ENCODE results near the gene ACTR3C.
"Not testable (repeated sequence)": the region's sequence is repeated elsewhere in the genome, so short reads cannot be mapped to it uniquely, and the experiment has no call there.

The ACTR3C gene

GRCh38 chr7:150312649-150313366, 10.5 kb downstream of the ACTR3C start:
- not testable (repeated sequence) for DNase-seq

- DNase-seq = no peak
Measured at GRCh38 chr7:150311711-150312110, 11.6 kb downstream of the ACTR3C start.

DNA sequence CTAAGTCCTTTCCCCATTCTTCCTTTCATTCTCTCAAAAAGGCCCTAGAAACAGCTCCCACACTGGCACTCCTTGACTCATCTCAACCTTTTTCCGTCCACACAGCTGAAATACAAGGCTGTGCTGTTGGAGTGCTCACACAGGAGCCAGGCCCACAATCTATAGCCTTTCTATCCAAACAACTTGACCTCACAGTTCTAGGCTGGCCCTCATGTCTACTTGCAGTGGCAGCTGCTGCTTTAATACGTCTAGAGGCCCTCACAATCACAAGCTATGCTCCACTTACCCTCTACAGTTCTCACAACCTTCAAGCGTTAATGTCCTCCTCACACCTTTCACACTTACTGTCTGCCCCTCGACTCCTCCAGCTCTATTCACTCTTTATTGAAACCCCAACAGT, 12.2 kb downstream of the ACTR3C start:
- DNase-seq = no peak

GRCh38 chr7:150308575-150308974, 14.8 kb downstream of the ACTR3C start:
- no peak for DNase-seq

DNA sequence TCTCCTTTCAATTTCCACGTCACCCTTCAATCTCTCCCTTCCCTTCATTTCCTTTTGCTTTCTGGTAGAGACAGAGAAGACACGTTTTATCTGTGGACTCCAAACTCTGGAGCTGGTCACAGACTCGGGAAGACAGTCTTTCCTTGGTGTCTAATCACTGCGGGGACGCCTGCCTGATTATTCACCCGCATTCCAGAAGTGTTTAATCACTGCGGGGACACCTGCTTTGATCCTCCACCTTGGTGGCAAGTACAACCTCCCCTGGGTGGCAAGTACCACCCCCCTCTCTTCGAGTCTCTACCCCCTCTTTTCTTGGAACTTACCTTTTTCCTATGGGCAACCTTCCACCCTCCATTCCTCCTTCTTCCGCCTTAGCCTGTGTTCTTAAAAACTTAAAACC, 15.4 kb downstream of the ACTR3C start:
- DNase-seq = no peak

GRCh38 chr7:150307129-150307528, 16.2 kb downstream of the ACTR3C start:
- no peak for DNase-seq

- not testable (repeated sequence) for DNase-seq
Measured at GRCh38 chr7:150306377-150306776, 17.0 kb downstream of the ACTR3C start.

DNA sequence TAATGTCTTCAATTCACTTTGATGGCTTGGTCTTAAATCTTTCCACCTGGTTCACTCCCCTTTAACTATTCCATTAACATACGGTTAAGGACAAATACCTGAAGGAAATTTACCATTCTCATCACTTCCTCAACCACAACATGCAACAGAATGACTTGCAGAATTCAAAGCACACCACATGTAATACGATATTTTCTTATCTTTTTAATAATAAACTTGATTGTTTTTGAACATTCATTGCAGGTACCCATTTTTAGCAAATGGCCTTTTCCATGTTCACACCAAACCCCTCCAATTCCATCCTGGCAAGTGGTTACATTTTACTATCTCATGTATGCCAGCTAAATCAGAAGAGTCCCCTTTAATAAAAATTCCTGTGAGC, 17.5 kb downstream of the ACTR3C start:
- DNase-seq = not testable (repeated sequence)

GRCh38 chr7:150305259-150305902, 18.0 kb downstream of the ACTR3C start:
- DNase-seq = not testable (repeated sequence)

- DNase-seq = not testable (repeated sequence)
Measured at GRCh38 chr7:150304499-150305258, 18.7 kb downstream of the ACTR3C start.

- not testable (repeated sequence) for DNase-seq
Measured at GRCh38 chr7:150302908-150303310, 20.4 kb downstream of the ACTR3C start.

DNA sequence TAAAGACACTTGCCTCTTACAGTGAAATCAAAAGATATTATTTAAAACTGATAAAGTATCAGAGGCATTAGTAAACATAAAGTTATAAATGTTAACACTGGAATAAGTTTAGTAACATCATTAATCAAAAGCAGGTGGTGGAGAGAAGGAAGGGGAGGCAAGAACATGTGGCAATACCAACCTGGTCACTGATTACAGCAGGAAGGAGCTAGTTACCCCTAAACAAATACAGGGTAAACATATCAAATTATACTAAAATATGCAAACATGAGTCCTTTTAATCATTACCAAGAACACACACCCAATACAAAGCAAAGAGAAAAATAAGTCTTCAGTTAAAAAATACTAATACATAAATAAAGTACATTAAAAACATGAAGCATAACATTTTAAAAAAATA, 25.4 kb downstream of the ACTR3C start:
- DNase-seq = not testable (repeated sequence)

- DNase-seq = not testable (repeated sequence)
Measured at GRCh38 chr7:150296802-150297201, 26.5 kb downstream of the ACTR3C start.

DNA sequence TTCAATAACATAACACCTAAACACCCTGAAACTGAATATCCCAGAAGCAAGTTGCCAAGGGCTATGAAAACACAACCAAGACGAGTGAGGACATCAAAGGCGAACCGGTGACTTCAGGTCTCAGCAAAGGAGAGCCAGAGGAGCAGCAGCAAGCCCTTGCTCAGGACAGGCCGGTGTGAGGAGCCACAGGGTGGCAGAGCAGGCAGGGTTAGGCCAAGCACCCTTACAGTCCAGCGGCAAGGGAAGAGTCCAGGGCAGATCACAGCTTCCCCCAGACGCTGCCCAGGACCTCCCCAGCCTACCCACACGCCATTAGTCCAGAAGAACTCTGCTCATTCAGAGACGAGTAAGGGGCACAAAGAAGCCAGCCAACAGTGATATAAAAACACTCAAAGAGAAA, 27.7 kb downstream of the ACTR3C start:
- DNase-seq = not testable (repeated sequence)

- DNase-seq = not testable (repeated sequence)
Measured at GRCh38 chr7:150295027-150295426, 28.3 kb downstream of the ACTR3C start.

DNA sequence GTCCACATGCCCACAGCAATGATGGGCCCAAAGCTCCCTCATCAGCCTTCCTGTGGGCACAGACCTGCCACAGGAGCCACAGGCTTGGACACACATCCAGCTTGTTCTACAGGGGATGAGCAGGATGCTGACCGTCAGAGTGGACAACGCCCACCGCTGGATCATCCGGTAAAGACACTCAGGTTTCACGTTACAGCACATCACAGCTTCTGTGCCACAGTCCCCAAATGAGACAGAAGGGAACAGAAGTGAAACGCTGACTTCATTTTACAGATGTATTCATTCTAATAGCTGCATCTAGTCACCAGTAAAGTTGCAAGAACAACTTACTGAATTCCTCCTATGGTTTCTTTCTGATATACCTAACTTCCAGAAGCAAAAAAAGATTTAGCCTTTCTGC, 33.0 kb downstream of the ACTR3C start:
- DNase-seq = not testable (repeated sequence)

DNA sequence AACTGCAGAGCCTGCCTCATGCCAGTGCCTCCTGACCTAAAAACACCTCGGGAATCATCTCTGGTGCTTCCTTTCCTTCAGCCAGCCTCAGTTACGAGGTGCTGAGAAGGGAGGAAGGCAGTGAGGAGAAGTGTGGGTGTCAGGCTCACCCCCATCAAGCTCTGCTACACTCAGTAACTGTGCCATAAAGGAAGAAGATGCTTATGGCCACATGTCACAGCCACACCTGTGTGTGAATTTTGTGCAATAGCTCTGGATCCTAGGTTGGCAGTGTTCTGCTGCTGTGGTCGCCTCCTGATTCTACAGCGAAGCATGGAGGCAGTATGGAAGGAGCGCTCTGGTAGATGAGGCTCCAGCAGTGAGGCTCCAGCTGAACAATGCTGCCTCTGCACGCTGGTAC, 34.5 kb downstream of the ACTR3C start:
- DNase-seq = not testable (repeated sequence)

DNA sequence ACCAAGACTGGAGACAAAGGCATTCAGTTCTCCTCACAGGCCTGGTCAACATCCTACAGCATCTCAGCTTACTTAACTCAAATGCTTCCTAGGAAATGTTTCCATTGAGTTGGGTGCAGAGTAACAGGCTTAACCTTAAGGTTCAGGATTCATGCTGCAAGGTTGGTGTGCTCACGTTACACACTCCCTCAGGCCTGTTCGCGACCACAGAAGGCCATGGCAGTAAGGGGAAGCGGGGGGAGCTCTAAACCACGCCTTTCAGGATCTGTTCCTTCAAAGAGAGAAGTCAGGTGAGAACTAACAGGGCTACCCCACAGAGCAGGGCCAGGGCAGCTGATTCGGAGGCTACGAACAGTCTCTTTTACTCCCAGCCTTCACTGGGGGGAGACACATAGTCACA, 35.5 kb downstream of the ACTR3C start:
- not testable (repeated sequence) for DNase-seq

DNA sequence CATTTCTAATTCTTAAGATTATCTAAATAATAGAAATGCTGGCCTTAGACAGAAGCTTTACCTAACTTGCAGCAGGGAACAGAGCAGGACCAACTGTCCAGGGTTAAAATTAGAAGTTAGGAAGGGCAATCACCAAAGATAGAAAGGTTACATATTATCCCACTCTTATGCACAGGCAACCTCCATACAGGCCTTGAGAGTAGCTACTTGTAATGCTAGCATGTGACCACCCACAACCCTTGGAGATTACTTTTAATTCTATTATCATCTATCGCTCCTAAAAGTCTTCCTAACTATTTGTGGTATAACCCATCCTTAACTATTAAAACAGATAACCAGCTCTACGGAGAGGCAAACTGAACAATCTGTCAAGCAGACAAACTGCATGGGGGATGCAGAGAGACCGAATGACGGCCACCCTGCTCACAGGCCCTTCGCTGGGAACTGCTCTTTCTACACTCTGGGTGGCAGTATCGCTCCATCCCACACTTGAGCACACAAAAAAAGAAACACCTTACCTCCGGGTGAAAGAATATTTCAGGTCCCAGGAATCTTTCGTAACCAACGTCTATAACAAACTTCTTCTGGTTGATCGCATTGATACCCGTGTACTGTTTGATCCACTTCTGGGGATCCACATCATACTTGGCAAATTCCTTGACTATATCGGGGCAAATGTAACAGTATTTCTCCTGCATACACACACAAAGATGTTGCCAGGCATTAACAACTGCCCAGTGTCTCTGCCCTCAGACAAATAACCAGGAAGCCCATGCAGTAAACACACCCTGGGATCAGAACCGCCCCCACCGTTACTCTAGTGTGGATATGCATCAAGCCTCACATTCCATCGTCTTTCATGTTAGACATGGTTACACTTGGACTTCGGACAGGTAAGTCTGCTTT, 37.2 kb downstream of the ACTR3C start:
- not testable (repeated sequence) for DNase-seq

DNA sequence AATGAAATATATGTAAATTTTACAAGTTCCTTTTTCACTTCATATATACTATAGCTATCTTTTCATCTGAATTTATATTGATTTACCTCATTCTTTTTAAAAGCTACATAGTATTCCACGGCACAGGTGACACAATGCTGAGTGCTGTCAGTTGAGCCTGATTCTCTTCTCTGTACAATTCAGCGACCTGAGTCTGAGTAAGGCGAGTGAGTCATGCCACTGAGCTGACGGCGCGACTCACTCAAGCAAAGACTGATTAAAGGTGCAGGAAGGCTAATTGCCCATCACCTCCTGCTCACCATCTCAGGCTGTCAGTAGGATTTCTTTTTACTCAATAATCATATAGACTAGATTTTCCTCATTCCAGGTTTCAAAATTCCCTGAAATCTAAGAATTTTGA, 39.7 kb downstream of the ACTR3C start:
- DNase-seq = not testable (repeated sequence)

DNA sequence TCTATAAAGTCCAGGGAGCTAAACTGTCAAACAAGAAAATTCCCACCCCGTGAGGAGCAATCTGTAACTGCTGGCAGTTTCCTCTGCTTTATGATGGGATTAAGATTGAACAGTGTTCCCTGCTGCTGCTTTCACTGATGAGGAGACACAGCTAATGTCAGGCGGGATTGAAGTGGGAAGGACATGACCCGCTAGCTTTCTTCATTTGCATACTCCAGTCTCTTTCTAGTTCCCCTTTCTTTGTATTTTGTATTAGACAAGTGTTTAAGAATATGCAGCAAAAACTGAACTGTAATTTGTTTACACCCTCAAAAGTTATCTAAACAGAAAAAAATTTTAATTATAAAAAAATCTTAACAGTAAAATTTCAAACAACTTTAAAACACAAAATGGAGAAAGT, 40.2 kb downstream of the ACTR3C start:
- DNase-seq = not testable (repeated sequence)

DNA sequence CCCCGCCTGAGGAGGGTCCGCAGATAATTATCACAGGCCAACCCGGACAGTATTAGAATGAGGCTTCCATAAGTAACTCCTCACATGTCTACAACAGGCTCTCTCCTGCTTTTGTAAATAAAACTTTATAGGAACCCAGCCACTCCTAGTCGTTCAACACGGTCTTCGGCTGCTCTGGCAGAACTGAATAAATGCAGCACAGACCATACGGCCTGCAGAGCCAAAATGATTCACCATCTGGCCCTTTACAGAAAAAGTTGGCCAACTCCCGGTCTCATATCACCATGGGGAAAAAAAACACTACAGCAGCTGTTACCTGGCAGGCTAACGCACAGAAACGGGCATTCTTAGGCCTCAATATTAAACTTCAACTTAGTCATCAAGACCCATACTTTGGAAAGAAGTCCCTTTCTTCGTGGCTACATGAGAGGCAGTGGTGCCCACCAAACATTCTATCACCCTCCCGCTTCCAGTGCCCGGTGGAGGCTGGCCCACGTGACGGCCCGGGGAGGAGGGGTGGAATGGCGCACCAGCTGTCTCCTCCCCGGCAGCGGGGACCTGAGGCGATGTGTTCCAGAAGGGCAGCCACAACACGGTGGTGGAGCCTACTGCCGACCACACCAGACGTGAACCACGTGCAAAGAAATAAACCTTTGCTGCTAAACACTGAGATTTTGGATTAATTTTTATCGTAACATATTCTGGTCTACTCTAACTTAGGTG, 41.5 kb downstream of the ACTR3C start:
- not testable (repeated sequence) for DNase-seq
